ENCODE results near the gene DHRS12.

DNA sequence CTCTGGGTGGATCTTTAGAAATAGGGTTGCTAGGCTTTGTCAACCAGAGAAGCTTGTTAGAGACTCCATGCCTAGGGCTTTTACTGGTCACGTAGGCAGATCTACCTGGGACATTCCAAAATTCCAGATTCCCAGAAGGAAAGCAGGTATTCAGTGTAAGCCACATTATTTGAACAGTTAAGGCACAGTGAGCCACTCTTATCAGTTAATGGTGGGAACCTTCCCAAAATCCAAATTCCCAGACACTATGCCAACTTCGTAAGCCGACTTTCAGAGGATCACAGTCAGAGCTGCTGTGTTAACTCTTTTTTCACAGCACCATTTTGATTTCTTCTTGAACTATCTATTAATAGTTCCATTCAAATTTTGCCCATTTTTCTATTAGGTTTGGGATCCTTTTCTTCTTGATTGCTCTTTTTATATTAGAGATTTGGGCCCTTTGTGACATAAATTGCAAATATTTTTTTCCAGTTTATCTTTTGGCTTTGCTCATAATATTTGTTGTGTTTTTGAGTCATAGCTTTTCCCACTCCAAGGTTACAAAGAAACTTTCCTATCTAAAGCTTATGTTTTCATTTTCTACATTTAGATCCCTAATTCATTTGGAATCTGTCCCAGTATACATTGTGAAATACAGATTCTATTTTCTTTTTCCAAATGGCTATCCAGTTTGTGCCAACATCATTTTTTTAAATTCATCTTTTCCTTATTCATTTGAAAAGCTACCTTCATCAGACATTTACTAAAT is 77.3 kb downstream of the DHRS12 start:
- TF ChIP-seq, protein P1, sequence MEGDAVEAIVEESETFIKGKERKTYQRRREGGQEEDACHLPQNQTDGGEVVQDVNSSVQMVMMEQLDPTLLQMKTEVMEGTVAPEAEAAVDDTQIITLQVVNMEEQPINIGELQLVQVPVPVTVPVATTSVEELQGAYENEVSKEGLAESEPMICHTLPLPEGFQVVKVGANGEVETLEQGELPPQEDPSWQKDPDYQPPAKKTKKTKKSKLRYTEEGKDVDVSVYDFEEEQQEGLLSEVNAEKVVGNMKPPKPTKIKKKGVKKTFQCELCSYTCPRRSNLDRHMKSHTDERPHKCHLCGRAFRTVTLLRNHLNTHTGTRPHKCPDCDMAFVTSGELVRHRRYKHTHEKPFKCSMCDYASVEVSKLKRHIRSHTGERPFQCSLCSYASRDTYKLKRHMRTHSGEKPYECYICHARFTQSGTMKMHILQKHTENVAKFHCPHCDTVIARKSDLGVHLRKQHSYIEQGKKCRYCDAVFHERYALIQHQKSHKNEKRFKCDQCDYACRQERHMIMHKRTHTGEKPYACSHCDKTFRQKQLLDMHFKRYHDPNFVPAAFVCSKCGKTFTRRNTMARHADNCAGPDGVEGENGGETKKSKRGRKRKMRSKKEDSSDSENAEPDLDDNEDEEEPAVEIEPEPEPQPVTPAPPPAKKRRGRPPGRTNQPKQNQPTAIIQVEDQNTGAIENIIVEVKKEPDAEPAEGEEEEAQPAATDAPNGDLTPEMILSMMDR (conservative IDR thresholded peaks at IDR 0.05): no peak
- TF ChIP-seq EZH2 (IDR thresholded peaks at IDR 0.05; ENCODE audit: low read depth): no peak

All from PC-9 (cell line).